NB4 (cell line): ENCODE data around the gene NUAK1.
"Not testable (repeated sequence)": the region's sequence is repeated elsewhere in the genome, so short reads cannot be mapped to it uniquely, and the experiment has no call there.

Experiments used
- DNase-seq: peaks from one replicate; pipeline ENCODE4 v3.0.0; 2010; ENCODE audit warnings: low read depth
- H3K4me3 ChIP-seq: one replicate; pipeline ENCODE4 v1.5.1; 2011; ENCODE audit warnings: mild to moderate bottlenecking, low read depth, low read length, moderate library complexity
- CTCF ChIP-seq: IDR thresholded peaks from one replicate; pipeline ENCODE4 v1.5.1; 2012; ENCODE audit warnings: low read depth, low read length
- MAX ChIP-seq: IDR thresholded peaks from 2 replicates; pipeline ENCODE4 v1.6.1; 2011; ENCODE audit warnings: low read depth, low read length
- MYC ChIP-seq: IDR thresholded peaks from 2 replicates; pipeline ENCODE4 v1.6.1; 2011; ENCODE audit warnings: low read depth, low read length
- POLR2A ChIP-seq: IDR thresholded peaks from 2 replicates; pipeline ENCODE4 v1.6.1; 2011; ENCODE audit warnings: mild to moderate bottlenecking; ENCODE audit not compliant: insufficient read length; ENCODE audit errors: extremely low read depth

The NUAK1 gene

DNA sequence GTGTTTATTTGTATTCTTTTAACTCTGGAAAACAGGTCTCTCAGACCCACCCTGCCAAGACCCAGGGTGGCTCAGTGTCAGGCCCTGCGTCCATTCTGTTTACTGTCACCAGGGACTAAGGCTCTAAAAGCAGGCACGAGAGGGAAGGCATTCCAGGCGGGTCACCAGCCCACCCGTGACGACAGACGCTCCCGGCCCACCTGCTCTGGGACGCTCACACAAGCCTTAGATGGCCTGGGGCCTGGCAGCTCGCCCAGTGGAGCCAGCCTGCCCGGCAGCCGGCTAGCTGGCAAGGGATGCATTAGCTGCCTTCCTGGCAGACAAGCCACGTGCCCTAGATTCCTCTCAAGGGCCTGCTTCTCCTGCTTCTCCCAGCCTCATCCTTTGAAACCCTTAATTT, 9.2 kb upstream of the NUAK1 start:
- no peak for DNase-seq
- no peak overlapping the region for H3K4me3 ChIP-seq
- TF ChIP-seq POLR2A: no peak
- TF ChIP-seq CTCF: no peak
- no peak for TF ChIP-seq MAX
- TF ChIP-seq MYC: no peak

DNA sequence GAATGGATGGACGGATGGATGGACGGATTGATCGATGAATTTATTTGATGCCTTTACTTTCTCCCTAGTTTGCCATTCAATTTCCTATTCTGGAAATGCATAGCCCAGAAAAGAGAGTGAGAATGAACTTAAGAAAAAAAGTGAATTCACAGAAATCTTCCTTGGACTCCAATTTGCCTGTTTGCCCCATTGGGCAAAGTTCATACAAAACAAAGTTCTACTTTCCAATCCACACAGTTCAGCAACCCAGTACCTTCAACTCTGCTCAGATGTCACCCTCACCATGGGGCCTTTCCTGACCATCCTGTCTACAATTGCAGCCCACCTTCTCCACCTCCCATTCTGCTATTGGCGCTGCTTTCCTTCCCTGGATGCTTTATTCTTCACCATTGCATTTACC, 8.2 kb upstream of the NUAK1 start:
- no peak for TF ChIP-seq CTCF
- no peak for TF ChIP-seq POLR2A
- TF ChIP-seq MAX: no peak
- no peak for TF ChIP-seq MYC
- no peak for DNase-seq
- no peak overlapping the region for H3K4me3 ChIP-seq

DNA sequence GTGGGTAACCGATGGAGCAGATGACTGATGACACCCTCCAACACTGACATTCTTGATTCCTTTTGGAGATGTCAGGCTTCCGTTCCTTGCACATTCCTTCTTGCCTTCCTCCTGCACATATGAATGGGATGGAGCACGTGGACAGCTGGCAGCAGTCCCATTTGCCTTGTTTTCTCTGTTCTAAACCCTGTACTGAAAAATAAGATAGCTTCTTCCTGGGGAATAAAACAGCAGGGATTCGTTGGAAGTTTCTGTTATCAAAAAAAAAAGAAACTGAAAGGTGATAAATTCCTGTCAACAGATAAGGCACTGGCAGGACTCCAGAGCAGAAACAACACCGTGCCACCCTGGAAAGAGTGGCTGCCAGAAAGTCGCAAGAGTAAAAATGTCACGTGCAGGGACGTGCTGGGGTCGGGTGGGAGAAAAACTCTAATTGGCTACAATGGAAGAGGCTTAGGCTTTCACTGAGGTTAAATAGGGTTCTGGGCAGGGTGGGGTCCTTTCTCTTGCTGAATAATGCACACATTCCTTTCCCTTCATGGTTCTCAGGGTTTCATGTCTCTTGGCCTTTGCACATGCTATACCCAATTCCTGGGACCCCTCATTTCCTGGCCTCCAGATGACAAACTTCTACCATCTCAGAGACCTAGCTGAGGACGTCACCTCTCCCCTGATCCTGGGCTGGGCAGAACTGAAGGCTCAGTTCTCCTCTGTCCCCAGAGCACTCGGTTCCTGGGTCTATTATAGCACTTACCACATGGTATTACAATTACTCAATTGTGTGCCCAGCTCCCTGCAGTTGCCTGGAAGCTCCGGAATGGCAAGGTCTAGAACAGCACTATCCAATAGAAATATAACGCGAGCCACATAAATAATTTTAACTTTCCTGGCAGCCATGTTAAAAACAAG, 7.0 kb upstream of the NUAK1 start:
- H3K4me3 ChIP-seq: no peak overlapping the region
- TF ChIP-seq MYC: no peak
- no peak for TF ChIP-seq MAX
- no peak for TF ChIP-seq CTCF
- no peak for TF ChIP-seq POLR2A
- DNase-seq: no peak

- DNase-seq: no peak
Measured at GRCh38 chr12:106144847-106145246, 6.1 kb upstream of the NUAK1 start.

GRCh38 chr12:106142591-106143261, 4.0 kb upstream of the NUAK1 start:
- no peak for DNase-seq
- H3K4me3 ChIP-seq: no peak overlapping the region
- no peak for TF ChIP-seq POLR2A
- no peak for TF ChIP-seq MYC
- no peak for TF ChIP-seq CTCF
- no peak for TF ChIP-seq MAX

More at GRCh38 chr12:106144847-106145246, 6.1 kb upstream of the NUAK1 start:
- H3K4me3 ChIP-seq: no peak overlapping the region
- TF ChIP-seq CTCF (no peak), MYC (no peak), MAX (no peak), POLR2A (no peak)

GRCh38 chr12:106141920-106142319, 3.2 kb upstream of the NUAK1 start:
- H3K4me3 ChIP-seq, DNase-seq: not testable (repeated sequence)
